GM04504 (cell line): ENCODE data around the gene MYH9.
"Not testable (repeated sequence)": the region's sequence is repeated elsewhere in the genome, so short reads cannot be mapped to it uniquely, and the experiment has no call there.

Source experiments
- DNase-seq: peaks from one replicate; pipeline ENCODE4 v3.0.0-alpha.2; 2012; ENCODE audit warnings: low read depth

MYH9 gene

DNA sequence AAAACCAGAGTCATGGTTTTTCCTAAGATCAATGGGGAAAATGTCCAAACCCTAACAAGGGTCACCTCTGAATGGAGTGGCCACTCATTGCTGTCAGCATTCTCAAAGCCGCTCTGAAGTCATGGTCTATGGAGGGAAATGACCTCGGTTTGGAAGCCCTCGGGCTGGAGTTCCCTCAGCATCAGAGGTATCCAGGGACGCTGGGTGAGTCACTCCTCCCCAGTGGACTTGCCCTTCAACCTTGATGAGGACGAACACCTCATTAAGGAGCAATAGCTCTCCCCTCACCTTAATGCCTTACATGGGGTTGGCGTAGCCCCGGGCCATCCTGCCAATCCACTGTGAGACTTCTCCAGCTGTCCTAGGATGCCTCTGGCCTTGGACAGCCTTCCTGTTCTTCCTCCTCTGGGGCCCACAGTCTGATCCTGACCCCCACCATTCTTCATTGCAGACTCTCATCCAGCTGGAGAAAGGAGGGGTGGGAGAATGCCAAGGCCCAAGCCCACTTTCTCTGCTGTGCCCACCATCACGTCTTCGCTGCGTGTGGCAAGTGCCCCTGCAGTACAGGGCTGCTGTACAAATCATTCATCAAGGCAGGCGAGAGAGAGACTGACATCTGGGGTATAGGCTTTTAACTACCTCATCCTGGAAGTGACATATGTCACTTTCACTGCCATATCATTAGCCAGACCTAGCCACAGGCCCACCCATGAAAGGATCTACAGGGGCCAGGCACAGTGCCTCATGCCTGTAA, 25.4 kb upstream of the MYH9 start:
- DNase-seq, result no peak

DNA sequence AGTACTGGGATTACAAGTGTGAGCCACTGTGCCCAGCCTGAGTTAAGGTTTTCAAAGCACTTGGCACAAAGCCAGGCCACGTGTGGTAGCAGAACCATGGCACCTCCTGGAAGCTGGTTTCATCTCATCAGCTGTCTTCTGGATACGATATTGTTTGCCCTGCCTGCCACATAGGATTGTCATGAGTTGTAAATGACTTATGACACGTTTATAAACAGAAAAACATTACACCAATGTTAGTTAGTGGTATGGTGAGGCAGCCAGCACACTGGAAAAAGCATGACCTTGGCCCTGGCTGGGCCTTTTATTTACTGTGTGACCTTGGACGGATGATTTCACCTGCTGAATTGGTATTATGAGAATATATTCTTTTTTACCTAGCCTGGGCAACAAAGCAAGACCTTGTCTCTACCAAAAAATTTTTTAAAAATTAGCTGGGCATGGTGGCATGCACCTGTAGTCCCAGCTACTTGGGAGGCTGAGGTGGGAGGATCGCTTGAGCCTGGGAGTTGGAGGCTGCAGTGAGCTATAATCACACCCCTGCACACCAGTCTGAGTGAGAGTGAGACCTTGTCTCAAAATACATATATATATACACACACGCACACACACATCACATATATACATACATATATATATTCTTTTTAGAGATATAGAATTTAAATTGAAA, 24.0 kb upstream of the MYH9 start:
- DNase-seq, result no peak

DNA sequence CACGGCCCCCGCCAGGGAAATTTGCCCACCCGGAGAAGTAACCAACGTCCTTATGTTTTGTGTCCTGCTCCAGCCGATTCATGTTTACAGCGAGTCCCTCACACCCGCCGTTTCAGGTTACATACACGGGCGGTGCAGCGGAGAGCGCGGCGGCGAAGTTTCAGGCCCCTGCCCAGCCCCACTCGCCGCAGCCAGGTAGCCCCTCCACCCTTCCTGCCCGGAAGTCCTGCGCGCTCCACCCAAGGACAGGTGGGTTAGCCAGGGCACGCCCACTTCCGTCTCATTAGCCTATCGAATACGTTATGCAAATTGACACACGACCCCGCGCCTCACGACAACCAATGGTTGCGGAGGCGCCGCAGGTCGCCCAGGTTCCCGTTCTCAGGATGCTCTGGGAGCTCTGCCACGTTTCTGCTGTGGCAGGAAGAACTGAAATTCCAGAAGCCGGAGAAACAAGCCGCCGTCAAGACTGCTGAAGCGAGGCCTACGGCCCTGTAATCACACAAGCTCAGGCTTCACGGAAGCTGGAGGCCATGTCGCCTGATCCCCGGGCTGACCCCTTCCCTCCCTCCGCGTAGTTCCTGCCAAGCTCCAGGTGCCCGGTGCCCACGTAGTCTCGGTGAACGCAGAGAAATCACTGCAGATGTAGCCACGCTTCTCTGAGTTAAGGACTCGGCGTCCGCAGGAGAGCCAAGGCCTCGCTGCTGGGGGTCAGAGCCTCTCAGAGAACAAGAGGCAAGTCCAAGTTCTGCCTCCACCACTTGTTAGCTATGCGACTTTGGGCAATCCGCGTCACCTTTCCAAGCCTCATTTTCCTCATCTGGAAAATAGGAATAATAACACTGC, 22.4 kb upstream of the MYH9 start:
- no peak for DNase-seq

DNA sequence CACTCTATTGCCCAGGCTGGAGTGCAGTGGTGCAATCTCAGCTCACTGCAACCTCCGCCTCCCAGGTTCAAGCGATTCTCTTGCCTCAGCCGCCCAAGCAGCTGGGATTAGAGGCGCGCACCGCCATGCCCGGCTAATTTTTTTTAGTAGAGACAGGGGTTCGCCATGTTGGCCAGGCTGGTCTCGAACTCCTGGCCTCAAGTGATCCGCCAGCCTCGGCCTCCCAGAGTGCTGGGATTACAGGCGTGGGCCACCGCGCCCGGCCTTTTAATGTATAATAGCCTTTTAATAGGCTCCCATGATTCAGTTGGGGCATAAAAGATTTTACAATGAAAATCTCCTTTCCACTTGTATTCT, 21.8 kb upstream of the MYH9 start:
- not testable (repeated sequence) for DNase-seq

DNA sequence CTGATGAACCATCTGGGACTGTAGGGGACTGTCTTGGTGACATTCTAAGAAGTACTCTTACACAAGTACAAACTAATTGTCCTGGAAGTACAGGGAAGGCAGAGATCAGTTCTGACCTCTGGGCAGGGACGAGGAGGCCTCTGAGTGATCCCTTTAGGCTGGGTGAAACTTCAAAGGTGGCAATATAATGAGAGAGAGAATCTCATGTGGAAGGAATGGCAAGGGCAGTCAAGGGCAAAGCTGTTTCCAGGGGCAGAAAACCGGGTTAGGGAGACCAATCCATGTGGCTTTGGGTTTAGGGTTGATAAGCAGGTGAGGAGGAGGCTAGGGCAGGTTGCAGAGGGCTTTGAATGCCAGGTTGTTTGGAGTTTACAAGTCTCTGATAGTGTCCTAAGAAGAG, 21.3 kb upstream of the MYH9 start:
- no peak for DNase-seq

DNA sequence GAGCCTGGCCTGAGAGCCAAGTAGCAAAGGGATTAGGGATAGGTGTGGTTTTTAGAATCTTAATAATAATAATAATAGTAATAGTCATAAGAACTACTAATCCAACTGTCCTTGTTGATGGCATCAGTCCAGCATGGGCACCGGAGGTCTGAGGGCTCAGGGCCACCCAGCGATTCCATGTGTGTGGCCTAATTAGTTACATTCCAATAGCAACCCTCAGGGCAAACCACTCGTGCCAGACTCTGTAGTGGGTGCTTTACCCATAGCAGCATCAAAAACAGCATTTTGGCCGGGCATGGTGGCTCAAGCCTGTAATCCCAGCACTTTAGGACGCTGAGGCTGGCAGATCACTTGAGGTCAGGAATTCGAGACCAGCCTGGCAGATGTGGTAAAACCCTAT, 19.0 kb upstream of the MYH9 start:
- DNase-seq, result no peak

DNA sequence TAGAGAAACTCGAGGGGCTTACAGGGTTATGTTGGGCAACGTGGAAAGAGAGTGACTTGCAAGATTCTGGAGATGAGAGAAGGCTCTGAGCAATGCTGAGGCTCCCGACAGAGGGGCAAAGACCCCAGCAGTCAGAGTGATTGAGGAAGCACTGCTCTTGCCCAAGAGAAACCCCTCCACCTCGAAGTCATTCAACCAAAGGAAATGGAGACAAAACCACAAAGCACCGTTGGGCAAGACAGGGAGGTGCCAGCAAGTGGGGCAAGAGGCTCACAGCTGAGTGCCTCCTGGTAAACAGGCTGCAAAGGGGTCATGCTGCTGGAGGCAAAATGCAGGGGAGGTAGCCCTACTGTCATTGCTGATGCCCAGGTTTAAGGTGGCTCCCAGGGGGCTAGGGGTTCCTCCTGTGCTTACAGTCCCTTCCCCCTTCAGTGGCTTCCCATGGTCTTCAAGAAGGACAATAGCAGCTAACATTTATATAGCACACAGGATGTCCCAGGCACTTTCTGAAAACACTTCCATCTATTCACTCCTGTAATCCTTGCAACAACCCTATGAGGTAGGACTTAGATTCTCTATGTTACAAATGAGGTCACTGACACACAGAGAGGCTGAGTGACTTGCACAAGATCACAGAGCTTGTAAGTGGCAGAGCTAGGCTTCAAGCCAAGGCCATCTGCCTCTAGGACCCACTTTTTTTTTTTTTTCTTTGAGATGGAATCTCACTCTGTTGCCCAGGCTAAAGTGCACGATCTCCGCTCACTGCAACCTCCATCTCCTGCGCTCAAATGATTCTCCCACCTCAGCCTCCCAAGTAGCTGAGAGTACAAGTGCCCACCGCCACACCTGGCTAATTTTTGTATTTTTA, 18.1 kb upstream of the MYH9 start:
- DNase-seq, result no peak

DNA sequence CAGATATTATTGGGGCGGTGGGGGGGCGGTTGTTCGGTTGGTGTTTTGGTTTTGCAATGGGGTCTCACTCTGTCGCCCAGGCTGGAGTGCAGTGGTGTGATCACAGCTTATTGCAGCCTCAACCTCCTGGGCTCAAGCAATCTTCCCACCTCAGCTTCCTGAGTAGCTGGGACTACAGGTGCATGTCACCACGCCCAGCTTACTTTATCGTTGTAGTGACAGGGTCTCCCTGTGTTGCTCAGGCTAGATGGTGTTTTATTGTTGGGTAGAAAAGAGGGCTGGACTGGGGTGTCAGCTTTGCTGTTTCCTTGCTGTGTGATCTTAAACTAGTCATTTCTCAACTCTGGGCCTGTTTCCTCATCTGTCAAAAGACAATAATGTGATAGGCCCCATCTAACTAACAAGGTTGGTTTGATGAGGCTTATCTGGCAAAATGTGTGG, 17.5 kb upstream of the MYH9 start:
- no peak for DNase-seq

DNA sequence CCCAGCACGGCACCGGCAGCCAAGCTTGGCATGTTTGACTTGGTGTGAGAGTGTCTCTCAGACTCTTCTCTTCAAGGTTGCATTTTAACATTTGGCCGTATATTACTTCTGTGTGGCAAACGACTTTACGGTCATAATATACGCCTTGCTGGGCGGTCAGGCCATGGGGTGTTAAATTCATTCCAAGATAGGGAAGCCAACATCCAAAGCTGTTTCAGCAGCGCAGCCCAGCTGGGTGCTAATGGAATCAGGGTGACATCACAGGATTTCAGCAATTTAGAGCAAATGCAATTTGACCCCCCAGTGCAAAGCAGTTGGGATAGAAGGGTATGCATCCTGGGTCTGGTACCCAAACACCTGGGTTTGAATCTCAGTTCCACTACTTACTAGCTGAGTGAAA, 16.7 kb upstream of the MYH9 start:
- DNase-seq, result no peak

DNA sequence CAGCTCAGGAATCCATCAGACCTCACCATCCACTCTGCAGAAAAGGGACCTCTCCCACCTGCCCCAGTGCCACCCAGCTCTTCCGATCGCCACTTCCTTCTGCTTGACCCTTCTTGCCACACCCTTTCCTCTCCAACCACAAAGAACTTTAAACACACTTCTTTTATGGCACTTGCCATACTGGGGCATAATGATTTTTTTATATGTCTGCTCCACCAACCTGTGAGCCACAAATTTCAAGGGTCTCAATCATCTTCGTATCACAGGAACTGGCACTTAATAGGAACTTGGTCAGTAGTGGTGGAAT, 11.7 kb upstream of the MYH9 start:
- DNase-seq, result no peak

DNA sequence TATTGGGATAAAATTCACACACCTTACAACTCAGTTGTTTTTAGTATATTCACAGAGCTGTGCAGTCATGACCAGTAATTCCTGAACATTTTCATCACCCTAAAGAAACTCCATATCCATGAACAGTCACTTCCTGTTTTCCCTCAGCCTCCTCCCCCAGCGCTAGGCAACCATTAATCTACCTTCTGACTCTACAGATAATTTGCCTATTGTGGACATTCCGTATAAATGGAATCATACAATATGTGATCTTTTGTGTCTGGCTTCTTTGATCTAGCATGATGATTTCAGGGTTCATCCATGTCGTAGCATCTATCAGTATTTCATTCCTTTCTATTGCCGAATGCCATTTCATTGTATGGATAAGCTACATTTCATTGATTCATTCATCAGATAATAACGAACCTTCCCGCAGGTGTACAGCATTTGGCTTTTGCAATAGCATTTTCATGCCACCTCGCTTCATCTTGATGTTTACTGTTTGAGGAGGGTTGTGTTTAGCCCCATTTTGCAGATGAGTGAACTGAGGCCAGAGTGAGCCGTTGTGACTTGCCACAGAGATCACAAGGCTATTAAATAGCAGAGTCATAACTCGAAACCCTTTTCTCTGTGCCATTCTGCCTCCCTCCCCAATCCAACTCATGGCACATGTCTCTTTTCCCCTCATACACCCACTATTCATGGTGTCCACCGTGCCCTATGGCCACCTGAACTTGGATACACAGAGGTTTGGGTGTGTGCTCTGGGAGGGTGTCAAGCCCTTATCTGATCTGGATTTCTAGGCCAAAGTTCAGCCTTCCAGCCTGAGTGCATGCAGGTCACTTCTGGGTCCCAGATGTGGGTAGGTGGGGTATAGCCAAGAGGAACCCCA, 11.1 kb upstream of the MYH9 start:
- peak; percentile 58 for DNase-seq

DNA sequence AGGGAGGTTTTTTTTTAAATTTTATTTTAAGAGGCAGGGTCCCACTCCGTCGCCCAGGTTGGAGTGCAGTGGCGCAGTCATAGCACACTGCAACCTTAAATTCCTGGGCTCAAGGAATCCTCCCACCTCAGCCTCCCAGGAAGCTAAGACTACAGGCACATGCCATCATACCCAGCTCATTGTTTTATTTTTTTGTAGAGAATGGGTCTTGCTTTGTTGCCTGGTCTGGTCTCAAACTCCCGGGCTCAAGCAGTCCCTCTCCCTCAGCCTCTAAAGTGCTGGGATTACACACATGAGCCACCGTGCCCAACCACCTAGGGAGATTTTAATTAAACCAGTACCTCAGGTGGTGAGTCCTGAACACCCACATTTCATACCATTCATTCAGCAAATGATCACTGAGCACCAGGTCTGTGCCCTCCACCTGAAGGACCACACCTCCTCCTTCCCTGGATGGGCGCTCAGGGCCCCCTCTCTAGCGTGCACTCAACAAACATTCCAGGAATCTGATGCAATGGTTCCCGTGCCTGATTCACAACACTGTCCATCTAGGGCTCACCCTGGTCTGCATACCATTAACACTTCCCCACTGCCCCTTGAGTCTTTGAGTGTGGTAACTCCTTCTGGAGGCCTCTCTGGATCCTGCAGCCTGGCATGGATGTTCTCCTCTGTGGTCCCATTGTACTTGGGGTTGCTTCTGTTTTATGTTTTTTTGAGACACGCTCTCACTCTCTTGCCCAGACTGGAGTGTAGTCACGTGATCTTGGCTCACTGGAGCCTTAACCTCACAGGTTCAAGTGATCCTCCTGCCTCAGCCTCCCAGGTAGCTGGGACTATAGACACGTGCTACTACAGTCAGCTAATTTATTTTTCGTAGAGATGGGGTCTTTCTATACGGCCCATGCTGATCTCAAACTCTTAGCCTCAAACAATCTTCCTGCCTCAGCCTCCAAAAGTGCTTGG, 9.6 kb upstream of the MYH9 start:
- no peak for DNase-seq

DNA sequence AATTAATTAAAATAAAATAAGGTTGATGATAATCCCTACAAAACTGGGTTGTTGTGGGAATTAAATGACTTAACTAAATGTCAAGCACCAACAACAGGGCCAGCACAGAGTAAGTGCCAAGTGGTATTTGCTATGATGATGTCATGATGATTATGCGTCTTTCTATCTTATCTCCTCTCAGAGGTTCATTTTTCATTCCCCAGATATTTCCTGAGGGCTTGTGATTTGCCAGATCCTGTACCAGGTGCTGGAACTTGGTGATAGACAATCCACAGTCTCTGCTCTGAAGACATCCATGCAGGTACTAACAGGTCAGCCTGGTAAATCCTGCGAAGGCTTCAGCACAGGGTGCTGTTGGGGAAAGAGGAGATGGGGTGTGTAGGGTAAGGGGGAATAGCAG, 8.1 kb upstream of the MYH9 start:
- DNase-seq, result no peak

DNA sequence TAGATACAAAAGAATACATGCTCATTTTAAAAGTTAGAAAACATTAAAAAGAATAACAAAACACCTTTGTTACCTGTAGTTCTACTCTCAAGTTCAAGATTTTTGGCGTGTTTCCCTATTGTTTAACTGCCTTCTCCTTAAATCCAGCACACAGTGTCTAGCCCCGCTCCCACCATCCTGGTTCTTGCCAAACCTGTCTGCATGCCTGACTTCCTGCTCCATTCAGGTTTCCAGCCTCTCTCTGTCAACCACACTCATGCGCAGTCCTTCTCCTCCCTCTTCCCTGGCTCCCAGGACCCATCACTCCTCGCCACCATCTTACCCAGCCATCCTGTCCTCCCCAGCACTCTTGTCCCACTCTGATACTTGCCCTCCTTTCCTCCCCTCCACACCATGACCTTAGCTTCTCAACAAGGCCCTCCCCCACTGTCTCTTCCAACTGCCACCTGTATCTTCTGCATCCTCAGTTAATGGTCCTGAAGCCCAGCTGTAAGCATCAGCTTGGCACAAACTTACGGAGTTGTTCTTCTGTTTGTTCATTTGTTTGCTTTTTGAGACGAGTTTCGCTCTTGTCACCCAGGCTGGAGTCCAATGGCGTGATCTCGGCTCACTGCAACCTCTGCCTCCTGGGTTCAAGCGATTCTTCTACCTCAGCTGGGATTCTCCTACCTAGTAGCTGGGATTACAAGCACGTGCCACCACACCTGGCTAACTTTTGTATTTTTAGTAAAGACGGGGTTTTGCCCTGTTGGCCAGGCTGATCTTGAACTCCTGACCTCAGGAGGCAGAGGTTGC, 7.5 kb upstream of the MYH9 start:
- no peak for DNase-seq

DNA sequence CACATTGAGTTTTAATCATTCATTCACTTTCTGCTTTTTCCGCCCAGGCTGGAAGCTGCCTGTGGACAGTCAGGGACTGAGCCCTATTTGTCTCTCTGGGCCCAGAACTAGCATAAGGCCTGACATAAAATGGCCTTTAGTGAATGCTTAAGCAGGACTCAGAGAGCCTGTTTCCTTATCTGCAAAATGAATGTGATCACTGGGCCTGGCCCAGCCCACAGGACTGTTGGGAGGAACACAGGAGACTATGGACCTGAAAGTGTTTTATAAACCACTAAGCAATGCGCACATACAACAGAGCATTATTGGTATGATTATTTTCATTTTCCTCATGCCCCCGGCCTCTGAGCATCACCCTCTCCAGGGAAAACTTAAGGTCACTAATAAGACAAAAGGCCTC, 3.9 kb upstream of the MYH9 start:
- DNase-seq, result no peak

DNA sequence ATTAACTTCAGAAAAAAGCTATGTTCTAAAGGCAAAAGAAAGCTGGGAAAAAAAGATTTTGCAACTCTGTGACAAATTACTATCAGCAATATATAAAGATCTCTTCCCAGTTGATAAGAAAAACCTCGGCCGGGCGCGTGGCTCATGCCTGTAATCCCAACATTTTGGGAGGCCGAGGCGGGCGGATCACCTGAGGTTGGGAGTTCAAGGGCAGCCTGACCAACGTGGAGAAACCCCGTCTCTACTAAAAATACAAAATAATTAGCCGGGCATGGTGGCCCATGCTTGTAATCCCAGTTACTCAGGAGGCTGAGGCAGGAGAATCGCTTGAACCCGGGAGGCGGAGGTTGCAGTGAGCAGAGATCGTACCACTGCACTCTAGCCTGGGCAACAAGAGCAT, 1.4 kb upstream of the MYH9 start:
- DNase-seq, result not testable (repeated sequence)

DNA sequence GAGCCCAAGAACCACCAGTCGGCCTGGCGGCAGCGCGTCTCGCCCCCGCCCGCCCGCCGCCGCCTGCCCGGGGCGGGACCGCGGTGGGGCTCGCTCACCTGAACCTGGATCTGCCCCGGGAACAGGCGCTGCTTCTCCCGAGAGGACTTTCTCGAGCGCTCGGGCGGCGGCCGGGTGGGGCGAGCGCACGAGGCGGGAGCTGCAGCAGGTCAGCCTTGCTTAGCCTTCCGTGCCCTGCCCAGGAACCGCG, 133 bp downstream of the MYH9 start:
- no peak for DNase-seq

DNA sequence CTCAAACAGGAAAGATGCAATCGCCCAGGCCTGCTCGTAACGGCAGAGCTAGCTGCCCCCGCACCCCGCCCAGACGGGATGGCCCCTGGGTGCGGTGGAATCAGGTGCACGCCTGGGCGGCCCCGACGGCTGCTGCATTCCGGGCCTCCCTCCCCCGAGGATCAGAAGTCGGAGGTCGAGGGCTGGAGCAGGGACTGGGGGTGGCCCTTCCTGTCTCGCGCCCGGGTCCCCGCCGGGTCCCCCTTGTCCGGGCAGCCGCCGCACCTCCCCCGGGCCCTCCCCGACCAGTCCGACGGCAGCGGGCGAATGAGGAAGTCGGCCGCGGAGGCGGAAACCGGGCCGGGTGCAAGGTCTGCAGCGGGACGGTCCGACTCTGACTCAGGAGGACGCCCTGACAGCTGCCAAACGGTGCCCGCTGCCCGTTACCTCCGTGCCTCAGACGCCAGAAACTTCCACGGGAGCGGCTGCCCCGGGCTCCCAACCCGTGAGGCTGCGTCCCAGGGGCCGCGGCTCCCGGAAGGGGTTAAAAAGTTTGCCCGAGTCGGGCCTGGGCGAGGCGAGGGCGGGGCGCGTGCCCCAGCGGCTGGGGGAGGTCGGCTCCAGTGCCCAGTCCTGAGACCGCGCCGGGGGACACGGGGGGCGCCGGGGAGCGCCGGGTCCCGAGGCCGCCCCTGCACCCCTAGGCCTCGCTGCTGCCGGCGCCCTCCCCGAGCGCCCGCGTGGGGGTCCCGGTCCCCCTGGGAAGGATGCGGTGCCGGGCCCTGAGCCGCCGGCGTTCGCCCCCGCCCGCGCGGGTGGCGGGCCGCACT, 663 bp downstream of the MYH9 start:
- no peak for DNase-seq
